ENCODE measurements around the gene RTL10.
"Not testable (repeated sequence)": the region's sequence is repeated elsewhere in the genome, so short reads cannot be mapped to it uniquely, and the experiment has no call there.

The RTL10 gene

GRCh38 chr22:19889951-19890350 lies 35.3 kb upstream of the RTL10 start:
- peak; percentile 13 for DNase-seq (ENCODE audit: low spot score)

GRCh38 chr22:19888131-19888746 lies 33.6 kb upstream of the RTL10 start:
- DNase-seq (ENCODE audit: low spot score) = no peak

- DNase-seq (ENCODE audit: low spot score) = no peak
These were observed 32.7 kb upstream of the RTL10 start for GRCh38 chr22:19887256-19887985.

- DNase-seq (ENCODE audit: low spot score) = peak; percentile 59
These were observed 32.1 kb upstream of the RTL10 start for GRCh38 chr22:19886605-19887255.

- no peak for DNase-seq (ENCODE audit: low spot score)
These were observed 31.3 kb upstream of the RTL10 start for GRCh38 chr22:19885841-19886592.

GRCh38 chr22:19884954-19885751 lies 30.5 kb upstream of the RTL10 start:
- no peak for DNase-seq (ENCODE audit: low spot score)

- no peak for DNase-seq (ENCODE audit: low spot score)
These were observed 29.7 kb upstream of the RTL10 start for GRCh38 chr22:19884161-19884953.

- not testable (repeated sequence) for DNase-seq (ENCODE audit: low spot score)
These were observed 28.8 kb upstream of the RTL10 start for GRCh38 chr22:19883446-19883845.

- no peak for DNase-seq (ENCODE audit: low spot score)
These were observed 28.0 kb upstream of the RTL10 start for GRCh38 chr22:19882446-19883381.

- no peak for DNase-seq (ENCODE audit: low spot score)
These were observed 26.3 kb upstream of the RTL10 start for GRCh38 chr22:19880786-19881569.

- no peak for DNase-seq (ENCODE audit: low spot score)
These were observed 25.5 kb upstream of the RTL10 start for GRCh38 chr22:19879992-19880785.

- no peak for DNase-seq (ENCODE audit: low spot score)
These were observed 24.9 kb upstream of the RTL10 start for GRCh38 chr22:19879643-19879991.

- DNase-seq (ENCODE audit: low spot score) = no peak
These were observed 24.5 kb upstream of the RTL10 start for GRCh38 chr22:19879246-19879570.

- DNase-seq (ENCODE audit: low spot score) = no peak
These were observed 24.0 kb upstream of the RTL10 start for GRCh38 chr22:19878461-19879245.

GRCh38 chr22:19877626-19878339 lies 23.1 kb upstream of the RTL10 start:
- DNase-seq (ENCODE audit: low spot score) = no peak

GRCh38 chr22:19876941-19877625 lies 22.4 kb upstream of the RTL10 start:
- DNase-seq (ENCODE audit: low spot score) = no peak

All from CD4-positive, alpha-beta T cell treated with Interleukin-2 at 100 ng/mL for 4 hours (primary cell).